Keratinocyte (primary cell): ENCODE results near the gene LRP1B. TPM values are rescaled to one million over a fixed set of nuclear protein-coding genes. Genes with fewer than 3 reads are reported as not detected.

Experiments used
- DNase-seq: peaks from one replicate; pipeline ENCODE4 v3.0.0-alpha.2; 2011; ENCODE audit warnings: low read depth, missing footprints, low spot score
- FAIRE-seq: peaks from 2 replicates; lab custom pipeline; 2011; peaks lifted over from hg19 to GRCh38; lab: Jason Lieb, UNC
- H2AFZ ChIP-seq: 2 replicates; pipeline ENCODE4 v1.6.0; 2012; ENCODE audit warnings: low read length, control low read depth, inconsistent platforms; ENCODE audit not compliant: control insufficient read depth
- H3K27ac ChIP-seq: 2 replicates; pipeline ENCODE4 v1.5.1; 2011; ENCODE audit warnings: low read length; ENCODE audit not compliant: control insufficient read depth, insufficient read depth
- H3K27me3 ChIP-seq: 3 replicates; pipeline ENCODE4 v1.6.0; 2011; ENCODE audit warnings: low read length; ENCODE audit not compliant: control insufficient read depth, insufficient read depth; ENCODE audit errors: extremely low read depth
- H3K36me3 ChIP-seq, 2 experiments: 2 replicates in 1 of 2; 3 replicates in 1 of 2; pipeline ENCODE4 v1.5.1; 2011; ENCODE audit warnings: low read length in 2 of 2, mild to moderate bottlenecking in 1 of 2; ENCODE audit not compliant: control insufficient read depth in 2 of 2, insufficient read depth in 2 of 2; ENCODE audit errors: extremely low read depth in 1 of 2
- H3K4me1 ChIP-seq: 3 replicates; pipeline ENCODE4 v1.5.1; 2011; ENCODE audit warnings: low read length; ENCODE audit not compliant: control insufficient read depth, insufficient read depth; ENCODE audit errors: extremely low read depth
- H3K4me2 ChIP-seq: 3 replicates; pipeline ENCODE4 v1.6.0; 2011; ENCODE audit warnings: low read depth, low read length; ENCODE audit not compliant: control insufficient read depth, insufficient read depth; ENCODE audit errors: extremely low read depth
- H3K4me3 ChIP-seq, 3 experiments: fragments of 200-600 bp in 1 of 3; sonication (generic) in 1 of 3; 2 replicates in 2 of 3; 3 replicates in 1 of 3; pipeline ENCODE4 v1.5.1; 2011 to 2016; ENCODE audit warnings: low read length in 3 of 3, mild to moderate bottlenecking in 3 of 3, control low read depth in 2 of 3, inconsistent platforms in 1 of 3, low read depth in 1 of 3, mixed read lengths in 1 of 3, mixed run types in 1 of 3, moderate library complexity in 1 of 3; ENCODE audit not compliant: control insufficient read depth in 2 of 3, insufficient read depth in 2 of 3; ENCODE audit errors: extremely low read depth in 1 of 3
- H3K79me2 ChIP-seq: 2 replicates; pipeline ENCODE4 v1.6.0; 2012; ENCODE audit warnings: low read length; ENCODE audit not compliant: control insufficient read depth, insufficient read depth
- H3K9ac ChIP-seq: 3 replicates; pipeline ENCODE4 v1.6.0; 2011; ENCODE audit warnings: low read length; ENCODE audit not compliant: control insufficient read depth, insufficient read depth; ENCODE audit errors: extremely low read depth
- H3K9me1 ChIP-seq: 3 replicates; pipeline ENCODE4 v1.6.0; 2011; ENCODE audit warnings: low read length; ENCODE audit not compliant: control insufficient read depth, insufficient read depth; ENCODE audit errors: extremely low read depth
- H3K9me3 ChIP-seq: 2 replicates; pipeline ENCODE4 v1.5.1; 2012; ENCODE audit warnings: low read depth, low read length; ENCODE audit not compliant: control insufficient read depth
- H4K20me1 ChIP-seq: 3 replicates; pipeline ENCODE4 v1.6.0; 2011; ENCODE audit warnings: low read length; ENCODE audit not compliant: control insufficient read depth, insufficient read depth; ENCODE audit errors: extremely low read depth
- CTCF ChIP-seq, 3 experiments: IDR thresholded peaks in 1 of 3; conservative IDR thresholded peaks in 1 of 3; optimal IDR thresholded peaks in 1 of 3; 2 replicates in 2 of 3; 3 replicates in 1 of 3; pipeline versions ENCODE3 to v1.5.1; 2011; ENCODE audit warnings: low read length in 3 of 3, mild to moderate bottlenecking in 3 of 3, moderate library complexity in 2 of 3, control low read depth in 1 of 3, inconsistent platforms in 1 of 3; ENCODE audit not compliant: insufficient read depth in 2 of 3; ENCODE audit errors: extremely low read depth in 1 of 3
- EZH2 ChIP-seq: IDR thresholded peaks from one replicate; pipeline ENCODE4 v1.6.1; 2012; ENCODE audit warnings: inconsistent platforms, mild to moderate bottlenecking, low read length, moderate library complexity
- dilution Hi-C: fragments of 300-500 bp; cut with MboI; formaldehyde crosslinking; loops from one replicate; pipeline ENCODE4 v1.7.0; 2020; ENCODE audit warnings: low sequenced_read_pairs; ENCODE audit not compliant: extremely low pct_ligation_motif_present
- polyA plus RNA-seq, 5 experiments: library from polyadenylated mRNA; depleted of rRNA in 3 of 5; stranded (reverse) in 3 of 5; stranded (forward) in 1 of 5; unstranded in 1 of 5; fragments of >200 nt; gene quantifications; 1 replicate in 1 of 5; 2 replicates in 3 of 5; 3 replicates in 1 of 5; pipeline versions ENCODE4 v1.2.1 to v1.2.3, GENCODE V29; 2011 to 2012; ENCODE audit warnings: missing spikeins in 2 of 5, low read depth in 1 of 5, low replicate concordance in 1 of 5

LRP1B gene
- polyA plus RNA-seq, 1 donor (not counting 4 experiments of a cell fraction or from before 2014, with no cell fraction given): not detected

DNA sequence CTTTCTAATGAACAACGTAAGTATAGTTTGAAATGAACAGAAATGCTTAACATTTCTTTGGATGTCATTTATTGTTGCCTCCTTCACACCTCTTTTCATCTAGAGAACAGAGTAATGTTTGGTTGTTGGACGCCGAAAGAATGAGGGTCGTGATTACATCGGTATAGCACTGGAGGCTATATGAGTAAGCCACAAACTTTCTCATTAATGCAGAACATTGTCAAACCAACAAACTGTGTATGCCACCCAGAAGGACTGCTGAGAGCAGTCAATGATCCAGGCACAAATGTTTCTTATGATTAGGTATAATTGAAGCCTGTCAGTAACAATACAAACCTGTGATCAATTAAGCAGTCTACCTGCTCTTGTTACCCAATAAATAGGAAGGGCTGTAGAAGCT is 1855.9 kb downstream of the LRP1B start:
- no peaks in the 10 kb centered on the region for H3K4me1 ChIP-seq
- H3K9ac ChIP-seq: no peak overlapping the region
- H3K79me2 ChIP-seq: no peaks in the 10 kb centered on the region
- H4K20me1 ChIP-seq: no peaks in the 10 kb centered on the region
- dilution Hi-C loops: no loop called here
- H3K4me3 ChIP-seq: no peak overlapping the region
- FAIRE-seq (no peak), DNase-seq (no peak)
- no peak overlapping the region for H2AFZ ChIP-seq
- no peaks in the 10 kb centered on the region for H3K9me3 ChIP-seq
- TF ChIP-seq EZH2 (no peak), CTCF (optimal IDR thresholded peaks at IDR 0.05 in 1 of 3, IDR thresholded peaks at IDR 0.05 in 1 of 3, conservative IDR thresholded peaks at IDR 0.05 in 1 of 3; ENCODE audit: extremely low read depth in 1 of 3, insufficient read depth in 2 of 3, low read length in 3 of 3) (no peak)
- no peak overlapping the region for H3K27ac ChIP-seq
- no peaks in the 10 kb centered on the region for H3K9me1 ChIP-seq
- H3K36me3 ChIP-seq: no peaks in the 10 kb centered on the region
- no peak overlapping the region for H3K4me2 ChIP-seq
- no peaks in the 10 kb centered on the region for H3K27me3 ChIP-seq

DNA sequence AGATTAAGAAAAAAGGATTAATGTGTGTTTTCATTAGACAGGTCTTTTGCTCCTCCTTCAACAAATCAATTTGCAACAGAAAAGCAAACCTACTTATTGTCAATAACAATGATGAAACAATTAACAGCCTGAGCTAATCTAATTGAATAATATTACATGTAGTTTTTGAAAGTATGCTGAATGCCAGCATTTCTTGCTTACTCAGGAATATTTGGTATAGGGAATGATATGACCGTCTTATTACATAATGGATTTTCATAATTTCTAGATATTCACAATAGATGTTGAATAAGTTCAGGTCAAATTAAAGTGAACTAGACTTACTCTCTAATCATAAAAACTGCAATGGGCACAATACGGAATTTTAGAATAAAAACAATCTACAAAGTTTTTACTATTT is 1856.9 kb downstream of the LRP1B start:
- Histone ChIP-seq H3K9ac (no peak overlapping the region), H3K9me3 (no peaks in the 10 kb centered on the region), H3K36me3 (no peaks in the 10 kb centered on the region), H3K4me2 (no peak overlapping the region), H3K9me1 (no peaks in the 10 kb centered on the region), H3K79me2 (no peaks in the 10 kb centered on the region), H3K4me1 (no peaks in the 10 kb centered on the region), H2AFZ (no peak overlapping the region), H4K20me1 (no peaks in the 10 kb centered on the region), H3K27me3 (no peaks in the 10 kb centered on the region), H3K27ac (no peak overlapping the region), H3K4me3 (no peak overlapping the region)
- DNase-seq (no peak), FAIRE-seq (no peak)
- TF ChIP-seq CTCF (optimal IDR thresholded peaks at IDR 0.05 in 1 of 3, IDR thresholded peaks at IDR 0.05 in 1 of 3, conservative IDR thresholded peaks at IDR 0.05 in 1 of 3; ENCODE audit: extremely low read depth in 1 of 3, insufficient read depth in 2 of 3, low read length in 3 of 3): no peak
- TF ChIP-seq EZH2: no peak
- dilution Hi-C loops: no loop called here
